B cell (primary cell): ENCODE data around the gene CCDC175.

ENCODE experiments used
- CTCF ChIP-seq: fragments of 200-600 bp; IDR thresholded peaks from one replicate; pipeline ENCODE4 v1.8.0; 2022; ENCODE audit warnings: antibody characterized with exemption, mild to moderate bottlenecking
- EZH2 ChIP-seq: IDR thresholded peaks from 2 replicates; pipeline ENCODE4 v1.6.1; 2012; ENCODE audit warnings: borderline replicate concordance, low read depth, mild to moderate bottlenecking, moderate library complexity, low read length; ENCODE audit not compliant: insufficient read depth, poor library complexity, severe bottlenecking

- TF ChIP-seq CTCF (no peak), EZH2 (no peak)
Measured at GRCh38 chr14:59564366-59564765, 12.2 kb downstream of the CCDC175 start.
